PC-3 (cell line): ENCODE results near the gene SLC38A10. TPM values are rescaled to one million over a fixed set of nuclear protein-coding genes. Genes with fewer than 3 reads are reported as not detected.

Source experiments
- ATAC-seq: fragments of 200-7000 bp; cut with Tn5 transposase; 2 replicates; pipeline ENCODE4 v1.9.1; 2020; ENCODE audit warnings: mild to moderate bottlenecking, moderate library complexity
- BruUV-seq: library from RNA; stranded (reverse); fragments of 400-500 nt; replicated peaks from 2 replicates; lab custom pipeline; 2021; lab: Mats Ljungman, UMichigan
- CTCF ChIA-PET: fragments of 300-600 bp; sonication (Branson Sonifier 250); formaldehyde crosslinking; loops from one replicate; lab custom pipeline; 2022; ENCODE audit warnings: antibody characterized with exemption; lab: Charles Lee
- POLR2A ChIA-PET: fragments of 300-600 bp; sonication (Branson Sonifier 250); formaldehyde crosslinking; loops from one replicate; lab custom pipeline; 2022; ENCODE audit warnings: antibody characterized with exemption; ENCODE audit not compliant: unreplicated experiment; lab: Charles Lee
- DNase-seq: peaks from one replicate; pipeline ENCODE4 v3.0.0-alpha.2; 2015
- H2AFZ ChIP-seq: fragments of 300-600 bp; sonication (generic); 2 replicates; pipeline ENCODE4 v1.6.0; 2016; ENCODE audit warnings: antibody characterized with exemption, low read length
- H3F3A ChIP-seq: fragments of 300-600 bp; sonication (generic); one replicate; pipeline ENCODE4 v1.6.0; 2017; ENCODE audit warnings: antibody characterized with exemption, low read length, control low read depth, mild to moderate bottlenecking; ENCODE audit not compliant: unreplicated experiment
- H3K27ac ChIP-seq: fragments of 300-600 bp; sonication (generic); 2 replicates; pipeline ENCODE4 v1.5.1; 2016; ENCODE audit warnings: mild to moderate bottlenecking, low read length
- H3K27me3 ChIP-seq: fragments of 300-600 bp; sonication (generic); 2 replicates; pipeline ENCODE4 v1.6.1; 2016; ENCODE audit warnings: low read length, mixed read lengths
- H3K36me3 ChIP-seq: fragments of 300-600 bp; sonication (generic); 2 replicates; pipeline ENCODE4 v1.6.1; 2016; ENCODE audit warnings: low read depth, mixed run types, low read length, mixed read lengths
- H3K4me1 ChIP-seq: fragments of 300-600 bp; sonication (generic); 2 replicates; pipeline ENCODE4 v1.5.1; 2016; ENCODE audit warnings: low read length; ENCODE audit not compliant: insufficient read depth
- H3K4me2 ChIP-seq: fragments of 300-600 bp; sonication (generic); 2 replicates; pipeline ENCODE4 v1.6.0; 2016; ENCODE audit warnings: low read length
- H3K4me3 ChIP-seq: fragments of 300-600 bp; sonication (generic); 2 replicates; pipeline ENCODE4 v1.5.1; 2016; ENCODE audit warnings: mild to moderate bottlenecking, low read length, mixed read lengths
- H3K79me2 ChIP-seq: fragments of 300-600 bp; sonication (generic); 2 replicates; pipeline ENCODE4 v1.6.1; 2017; ENCODE audit warnings: low read length, mixed read lengths
- H3K9ac ChIP-seq: fragments of 300-600 bp; sonication (generic); 2 replicates; pipeline ENCODE4 v1.6.0; 2016; ENCODE audit warnings: mild to moderate bottlenecking, low read length
- H3K9me2 ChIP-seq: fragments of 300-600 bp; sonication (generic); replicated peaks from 2 replicates; pipeline ENCODE4 v1.6.1; 2016; ENCODE audit warnings: mixed run types, low read length, mixed read lengths
- H3K9me3 ChIP-seq: fragments of 300-600 bp; sonication (generic); 2 replicates; pipeline ENCODE4 v1.6.1; 2016; ENCODE audit warnings: low read length, mixed read lengths
- H4K20me1 ChIP-seq: fragments of 300-600 bp; sonication (generic); 2 replicates; pipeline ENCODE4 v1.6.1; 2016; ENCODE audit warnings: low read length, mixed read lengths
- EZH2 ChIP-seq: fragments of 300-600 bp; sonication (generic); IDR thresholded peaks from one replicate; pipeline ENCODE4 v1.6.1; 2017; ENCODE audit warnings: antibody characterized with exemption, mild to moderate bottlenecking, low read length; ENCODE audit not compliant: unreplicated experiment
- EZH2phosphoT487 ChIP-seq: fragments of 300-600 bp; sonication (generic); IDR thresholded peaks from 2 replicates; pipeline ENCODE4 v1.6.1; 2018; ENCODE audit warnings: mild to moderate bottlenecking, antibody characterized with exemption, low read length, borderline replicate concordance
- intact Hi-C: fragments of 100-400 bp; cut with micrococcal nuclease; formaldehyde crosslinking; loops from 2 replicates; pipeline ENCODE4 v1.9.0; 2023
- total RNA-seq: library from RNA; depleted of rRNA; stranded (reverse); fragments of >200 nt; gene quantifications from 2 replicates; pipeline ENCODE4 v1.2.3, GENCODE V29; 2014
- TF ChIP-seq, protein P1 (sequence below): fragments of 300-600 bp; sonication (generic); conservative IDR thresholded peaks from 2 replicates; pipeline ENCODE4 v1.5.1; 2017; ENCODE audit warnings: antibody characterized with exemption, low read depth, mild to moderate bottlenecking, low read length

SLC38A10 gene
- total RNA-seq, 1 experiment from 2014 or later, result 77.8 TPM

GRCh38 chr17:81219476-81220180, 75.5 kb downstream of the SLC38A10 start:
- Histone ChIP-seq H3K9me2 (no peaks in the 10 kb centered on the region), H3K4me1 (peaks cover 19% of the 10 kb centered on the region), H3K79me2 (peaks cover 19% of the 10 kb centered on the region), H3K27me3 (no peaks in the 10 kb centered on the region), H2AFZ (no peak overlapping the region), H4K20me1 (no peaks in the 10 kb centered on the region), H3F3A (no peaks in the 10 kb centered on the region), H3K9ac (no peak overlapping the region), H3K27ac (no peak overlapping the region), H3K9me3 (no peaks in the 10 kb centered on the region), H3K4me3 (no peak overlapping the region), H3K36me3 (no peaks in the 10 kb centered on the region), H3K4me2 (no peak overlapping the region)
- ChIA-PET CTCF (no interaction called here), POLR2A (no interaction called here)
- DNase-seq (no peak), ATAC-seq (no peak)
- intact Hi-C loops, result no loop called here
- TF ChIP-seq EZH2phosphoT487, result no peak
- TF ChIP-seq, protein P1, sequence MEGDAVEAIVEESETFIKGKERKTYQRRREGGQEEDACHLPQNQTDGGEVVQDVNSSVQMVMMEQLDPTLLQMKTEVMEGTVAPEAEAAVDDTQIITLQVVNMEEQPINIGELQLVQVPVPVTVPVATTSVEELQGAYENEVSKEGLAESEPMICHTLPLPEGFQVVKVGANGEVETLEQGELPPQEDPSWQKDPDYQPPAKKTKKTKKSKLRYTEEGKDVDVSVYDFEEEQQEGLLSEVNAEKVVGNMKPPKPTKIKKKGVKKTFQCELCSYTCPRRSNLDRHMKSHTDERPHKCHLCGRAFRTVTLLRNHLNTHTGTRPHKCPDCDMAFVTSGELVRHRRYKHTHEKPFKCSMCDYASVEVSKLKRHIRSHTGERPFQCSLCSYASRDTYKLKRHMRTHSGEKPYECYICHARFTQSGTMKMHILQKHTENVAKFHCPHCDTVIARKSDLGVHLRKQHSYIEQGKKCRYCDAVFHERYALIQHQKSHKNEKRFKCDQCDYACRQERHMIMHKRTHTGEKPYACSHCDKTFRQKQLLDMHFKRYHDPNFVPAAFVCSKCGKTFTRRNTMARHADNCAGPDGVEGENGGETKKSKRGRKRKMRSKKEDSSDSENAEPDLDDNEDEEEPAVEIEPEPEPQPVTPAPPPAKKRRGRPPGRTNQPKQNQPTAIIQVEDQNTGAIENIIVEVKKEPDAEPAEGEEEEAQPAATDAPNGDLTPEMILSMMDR, result no peak
- TF ChIP-seq EZH2, result no peak
- BruUV-seq, result no TSS peak

GRCh38 chr17:81218991-81219390, 76.1 kb downstream of the SLC38A10 start:
- H3K4me3 ChIP-seq, result no peak overlapping the region
- H3K79me2 ChIP-seq, result peaks cover 19% of the 10 kb centered on the region
- no peaks in the 10 kb centered on the region for H3K9me3 ChIP-seq
- no peaks in the 10 kb centered on the region for H3K36me3 ChIP-seq
- CTCF ChIA-PET, result no interaction called here
- H3K4me1 ChIP-seq, result peaks cover 18% of the 10 kb centered on the region
- no TSS peak for BruUV-seq
- H3K9ac ChIP-seq, result no peak overlapping the region
- intact Hi-C loops, result no loop called here
- no peak overlapping the region for H2AFZ ChIP-seq
- H3F3A ChIP-seq, result no peaks in the 10 kb centered on the region
- TF ChIP-seq EZH2 (no peak), EZH2phosphoT487 (no peak)
- TF ChIP-seq, protein P1, result no peak
- ATAC-seq (no peak), DNase-seq (no peak)
- H4K20me1 ChIP-seq, result no peaks in the 10 kb centered on the region
- no peaks in the 10 kb centered on the region for H3K27me3 ChIP-seq
- no peak overlapping the region for H3K4me2 ChIP-seq
- POLR2A ChIA-PET, result no interaction called here
- no peak overlapping the region for H3K27ac ChIP-seq
- H3K9me2 ChIP-seq, result no peaks in the 10 kb centered on the region

DNA sequence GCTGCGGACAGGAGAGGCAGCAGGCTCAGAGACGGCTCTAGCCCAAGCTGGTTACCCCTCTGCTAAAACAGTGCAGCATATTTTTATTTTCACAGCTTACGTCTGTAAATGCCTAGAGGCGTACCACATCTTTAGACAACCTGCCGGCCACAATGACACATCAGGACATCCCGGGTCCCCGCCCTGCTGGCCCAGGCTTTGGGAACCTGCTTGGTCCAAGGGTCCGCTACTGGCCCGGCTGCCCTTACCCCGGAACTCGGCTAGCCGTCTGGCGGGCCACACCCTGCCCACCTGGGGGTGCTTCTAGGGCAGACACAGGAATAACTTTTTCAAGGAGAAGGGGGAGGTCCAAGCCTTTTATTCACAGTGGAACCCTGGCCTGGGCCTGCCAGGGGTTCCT, 76.6 kb downstream of the SLC38A10 start:
- Histone ChIP-seq H3F3A (no peaks in the 10 kb centered on the region), H3K4me1 (peaks cover 12% of the 10 kb centered on the region), H3K27me3 (no peaks in the 10 kb centered on the region), H3K4me2 (no peak overlapping the region), H3K9me3 (no peaks in the 10 kb centered on the region), H3K9me2 (no peaks in the 10 kb centered on the region), H3K9ac (no peak overlapping the region), H3K4me3 (no peak overlapping the region), H3K27ac (no peak overlapping the region), H3K36me3 (no peaks in the 10 kb centered on the region), H4K20me1 (no peaks in the 10 kb centered on the region), H2AFZ (no peak overlapping the region), H3K79me2 (peaks cover 19% of the 10 kb centered on the region)
- DNase-seq (no peak), ATAC-seq (no peak)
- intact Hi-C loops, result no loop called here
- no peak for TF ChIP-seq EZH2
- TF ChIP-seq, protein P1, result no peak
- no peak for TF ChIP-seq EZH2phosphoT487
- POLR2A ChIA-PET, result no interaction called here
- no TSS peak for BruUV-seq
- CTCF ChIA-PET, result no interaction called here
